ENCODE results near the gene FAM193A. TPM values are rescaled to one million over a fixed set of nuclear protein-coding genes. Genes with fewer than 3 reads are reported as not detected.

FAM193A gene
- total RNA-seq, 1 donor from 2014 or later = 26.1 TPM

DNA sequence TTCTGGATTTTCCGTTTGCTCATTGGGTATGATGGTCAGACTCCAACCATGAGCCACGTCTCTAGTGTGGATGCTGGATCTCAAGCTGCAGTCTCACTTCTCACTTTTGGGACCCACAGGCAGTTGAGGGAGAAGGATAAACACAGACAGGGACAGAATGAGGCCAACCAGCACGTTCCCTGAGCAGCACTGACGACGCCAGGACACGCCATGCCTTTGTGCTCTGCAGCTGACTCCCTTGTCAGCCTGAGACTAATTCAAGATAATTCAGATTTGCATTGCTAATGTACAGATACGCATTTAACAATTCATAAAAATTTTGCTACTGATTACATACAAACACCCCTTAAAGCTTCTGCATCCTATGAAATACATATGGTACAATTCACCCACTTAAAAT is 106.5 kb downstream of the FAM193A start:
- TF ChIP-seq, protein P1, sequence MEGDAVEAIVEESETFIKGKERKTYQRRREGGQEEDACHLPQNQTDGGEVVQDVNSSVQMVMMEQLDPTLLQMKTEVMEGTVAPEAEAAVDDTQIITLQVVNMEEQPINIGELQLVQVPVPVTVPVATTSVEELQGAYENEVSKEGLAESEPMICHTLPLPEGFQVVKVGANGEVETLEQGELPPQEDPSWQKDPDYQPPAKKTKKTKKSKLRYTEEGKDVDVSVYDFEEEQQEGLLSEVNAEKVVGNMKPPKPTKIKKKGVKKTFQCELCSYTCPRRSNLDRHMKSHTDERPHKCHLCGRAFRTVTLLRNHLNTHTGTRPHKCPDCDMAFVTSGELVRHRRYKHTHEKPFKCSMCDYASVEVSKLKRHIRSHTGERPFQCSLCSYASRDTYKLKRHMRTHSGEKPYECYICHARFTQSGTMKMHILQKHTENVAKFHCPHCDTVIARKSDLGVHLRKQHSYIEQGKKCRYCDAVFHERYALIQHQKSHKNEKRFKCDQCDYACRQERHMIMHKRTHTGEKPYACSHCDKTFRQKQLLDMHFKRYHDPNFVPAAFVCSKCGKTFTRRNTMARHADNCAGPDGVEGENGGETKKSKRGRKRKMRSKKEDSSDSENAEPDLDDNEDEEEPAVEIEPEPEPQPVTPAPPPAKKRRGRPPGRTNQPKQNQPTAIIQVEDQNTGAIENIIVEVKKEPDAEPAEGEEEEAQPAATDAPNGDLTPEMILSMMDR (IDR thresholded peaks at IDR 0.05) = no peak
- DNase-seq = peak; percentile 11
- Histone ChIP-seq H3K4me1 (no peaks in the 10 kb centered on the region), H3K9me3 (no peaks in the 10 kb centered on the region), H3K27ac (no peak overlapping the region), H3K36me3 (peaks cover 81% of the 10 kb centered on the region), H3K27me3 (ENCODE audit: low read depth) (no peaks in the 10 kb centered on the region), H3K4me3 (no peak overlapping the region)
- intact Hi-C loops (cut with DNase I) = no loop called here
- no peak for ATAC-seq

DNA sequence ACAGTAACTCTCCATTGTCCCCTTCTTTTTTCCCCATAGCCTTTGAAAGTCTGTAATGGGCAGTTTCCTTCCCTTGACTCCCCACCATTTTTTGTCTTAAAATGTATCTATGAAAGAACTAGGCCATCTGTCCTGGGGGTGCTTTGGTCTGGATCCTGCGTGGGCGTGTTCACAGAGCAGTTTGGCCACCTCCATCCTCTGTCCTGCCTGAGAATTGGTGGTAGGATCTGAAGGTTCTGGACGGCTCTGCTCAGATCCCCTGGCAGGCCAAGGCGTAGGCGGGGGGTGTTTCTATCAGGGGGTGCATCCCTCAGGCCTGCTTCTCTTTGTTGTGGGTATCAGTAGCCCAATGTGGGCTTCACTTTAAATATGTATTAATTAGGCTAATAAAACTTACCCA is 107.1 kb downstream of the FAM193A start:
- no peaks in the 10 kb centered on the region for H3K27me3 ChIP-seq (ENCODE audit: low read depth)
- intact Hi-C loops (cut with DNase I) = no loop called here
- no peak overlapping the region for H3K4me3 ChIP-seq
- H3K9me3 ChIP-seq = no peaks in the 10 kb centered on the region
- DNase-seq = peak; percentile 6
- TF ChIP-seq, protein P1 (IDR thresholded peaks at IDR 0.05) = no peak
- no peak for ATAC-seq
- no peaks in the 10 kb centered on the region for H3K4me1 ChIP-seq
- peaks cover 81% of the 10 kb centered on the region for H3K36me3 ChIP-seq
- no peak overlapping the region for H3K27ac ChIP-seq

DNA sequence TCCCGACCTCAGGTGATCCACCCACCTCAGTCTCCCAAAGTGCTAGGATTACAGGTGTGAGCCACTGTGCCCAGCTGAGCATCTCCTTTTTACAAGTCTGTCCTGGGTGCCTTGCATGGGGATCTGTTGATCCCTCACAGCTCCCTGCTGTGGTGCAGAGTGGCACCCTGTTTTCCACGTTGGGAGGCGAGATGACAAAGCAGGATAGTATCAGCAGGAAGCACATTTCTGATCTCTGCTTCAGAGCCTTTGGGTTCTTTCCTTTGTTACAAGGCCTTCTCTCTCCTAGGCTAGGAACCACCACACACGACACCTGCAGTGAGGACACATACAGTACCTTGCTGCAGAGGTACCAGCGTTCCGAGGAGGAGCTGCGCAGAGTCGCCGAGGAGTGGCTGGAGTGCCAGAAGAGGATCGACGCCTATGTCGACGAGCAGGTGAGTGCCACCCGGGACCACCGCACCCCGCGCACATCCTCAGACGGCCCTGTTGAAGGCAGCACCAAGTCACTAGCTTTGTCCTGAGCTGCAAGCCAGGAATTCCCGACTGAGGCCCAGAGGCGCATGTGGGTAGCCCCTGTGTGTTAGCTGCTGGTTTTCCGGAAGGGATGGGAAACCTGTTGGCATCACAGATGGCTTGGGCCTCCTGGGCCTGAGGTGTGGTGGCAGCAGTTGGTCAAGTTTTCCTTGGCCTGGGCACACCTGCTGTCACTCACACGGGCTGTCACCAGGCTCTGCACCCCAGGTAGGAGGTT is 110.1 kb downstream of the FAM193A start:
- intact Hi-C loops (cut with DNase I) = no loop called here
- Histone ChIP-seq H3K9me3 (no peaks in the 10 kb centered on the region), H3K4me3 (no peak overlapping the region), H3K36me3 (peaks cover 80% of the 10 kb centered on the region), H3K4me1 (no peaks in the 10 kb centered on the region), H3K27me3 (ENCODE audit: low read depth) (no peaks in the 10 kb centered on the region), H3K27ac (no peak overlapping the region)
- DNase-seq (peak; percentile 34), ATAC-seq (no peak)
- TF ChIP-seq, protein P1 (IDR thresholded peaks at IDR 0.05) = no peak

DNA sequence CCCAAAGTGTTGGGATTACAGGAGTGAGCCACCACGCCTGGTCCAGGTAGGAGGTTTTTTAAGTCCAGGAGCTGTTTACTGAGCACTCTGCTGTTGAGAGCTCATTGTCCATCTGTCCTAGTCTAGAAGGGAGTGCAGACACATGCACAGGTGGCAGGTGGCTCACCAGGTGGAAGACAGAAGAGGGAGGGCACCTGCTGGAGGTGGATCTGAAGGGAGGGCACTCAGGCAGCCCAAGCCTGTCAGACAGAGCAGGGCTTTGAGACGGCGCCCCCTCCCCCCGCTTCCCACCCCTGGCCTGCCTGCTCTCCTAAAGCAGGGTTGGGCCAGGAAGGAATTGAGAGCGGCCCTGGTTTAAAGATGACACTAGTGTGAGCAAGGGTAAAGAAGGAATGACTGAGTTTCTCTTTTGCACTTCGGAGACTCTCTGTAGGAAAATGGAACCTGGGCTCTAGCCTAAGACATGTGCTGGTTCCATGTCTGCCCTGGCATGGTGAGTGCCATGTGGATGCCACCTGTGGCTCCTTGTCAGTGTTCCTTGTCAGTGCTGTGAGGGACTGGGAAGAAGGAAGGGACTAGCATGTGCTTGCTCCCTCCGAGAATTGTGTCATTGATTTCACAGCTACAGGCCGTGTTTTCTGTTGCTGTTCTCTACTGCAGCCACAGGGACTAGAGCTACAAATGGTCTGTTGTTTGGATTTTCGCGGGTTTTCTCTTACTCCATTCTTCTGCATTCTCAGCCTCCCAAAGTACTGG is 111.1 kb downstream of the FAM193A start:
- H3K36me3 ChIP-seq = peaks cover 80% of the 10 kb centered on the region
- H3K4me1 ChIP-seq = no peaks in the 10 kb centered on the region
- DNase-seq (peak; percentile 12), ATAC-seq (no peak)
- no peak overlapping the region for H3K4me3 ChIP-seq
- no peak overlapping the region for H3K27ac ChIP-seq
- intact Hi-C loops (cut with DNase I) = no loop called here
- H3K27me3 ChIP-seq (ENCODE audit: low read depth) = no peaks in the 10 kb centered on the region
- no peaks in the 10 kb centered on the region for H3K9me3 ChIP-seq
- TF ChIP-seq, protein P1 (IDR thresholded peaks at IDR 0.05) = no peak

DNA sequence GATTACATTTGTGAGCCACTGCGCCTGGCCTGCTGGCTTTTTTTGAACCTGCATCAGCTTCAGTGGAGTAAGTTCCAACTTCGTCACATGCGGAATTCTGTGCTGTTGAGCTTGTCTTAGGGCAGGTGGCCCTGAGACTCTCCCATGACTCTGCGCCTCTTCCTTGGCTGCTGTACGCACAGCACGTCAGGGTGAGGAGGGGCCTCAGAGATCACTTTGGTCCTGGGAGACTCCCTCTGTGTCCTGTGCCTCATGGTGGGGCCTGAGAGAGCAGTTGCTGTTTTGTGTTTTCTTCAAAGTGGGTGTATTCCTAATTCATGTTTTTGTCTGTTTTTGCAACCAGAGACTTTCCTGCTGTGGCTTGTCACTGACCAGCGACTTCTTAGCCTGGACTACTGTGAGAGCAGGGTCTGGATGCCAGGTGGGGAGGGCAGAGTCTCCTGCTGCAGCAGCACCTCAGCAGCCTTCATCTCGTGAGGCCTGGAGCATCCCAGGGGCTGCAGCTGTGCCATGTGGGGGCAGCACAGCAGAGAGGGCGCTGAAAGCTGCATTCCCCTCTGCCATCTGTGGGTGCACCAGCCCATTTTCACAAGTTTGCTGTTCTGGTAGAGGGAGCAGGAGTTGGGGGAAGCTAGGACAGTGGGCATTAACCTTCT is 111.8 kb downstream of the FAM193A start:
- H3K4me3 ChIP-seq = no peak overlapping the region
- H3K27me3 ChIP-seq (ENCODE audit: low read depth) = no peaks in the 10 kb centered on the region
- peaks cover 80% of the 10 kb centered on the region for H3K36me3 ChIP-seq
- DNase-seq (peak; percentile 6), ATAC-seq (no peak)
- H3K4me1 ChIP-seq = no peaks in the 10 kb centered on the region
- no peaks in the 10 kb centered on the region for H3K9me3 ChIP-seq
- H3K27ac ChIP-seq = no peak overlapping the region
- intact Hi-C loops (cut with DNase I) = no loop called here
- TF ChIP-seq, protein P1 (IDR thresholded peaks at IDR 0.05) = no peak
